A673 (cell line): ENCODE data around the gene ATP2A3. TPM values are rescaled to one million over a fixed set of nuclear protein-coding genes. Genes with fewer than 3 reads are reported as not detected.

Experiments used
- BruUV-seq: library from RNA; stranded (reverse); fragments of 400-500 nt; replicated peaks from 2 replicates; lab custom pipeline; 2021; lab: Mats Ljungman, UMichigan
- CTCF ChIA-PET: fragments of 300-600 bp; sonication (Branson Sonifier 250); formaldehyde crosslinking; loops from one replicate; lab custom pipeline; 2022; ENCODE audit warnings: antibody characterized with exemption; lab: Charles Lee
- POLR2A ChIA-PET: fragments of 300-600 bp; sonication (Branson Sonifier 250); formaldehyde crosslinking; loops from one replicate; lab custom pipeline; 2022; ENCODE audit warnings: antibody characterized with exemption; ENCODE audit not compliant: low non-redundant PET; lab: Charles Lee
- DNase-seq: peaks from one replicate; pipeline ENCODE4 v3.0.0-alpha.2; 2015; ENCODE audit warnings: low spot score
- H3K27ac ChIP-seq: fragments of 200-600 bp; sonication (generic); 2 replicates; pipeline ENCODE4 v1.5.1; 2016; ENCODE audit warnings: mixed run types, low read depth, mild to moderate bottlenecking, mixed read lengths, antibody characterized with exemption, low read length; ENCODE audit not compliant: poor library complexity, severe bottlenecking
- H3K27me3 ChIP-seq: fragments of 200-600 bp; sonication (generic); replicated peaks from 2 replicates; pipeline ENCODE4 v1.6.1; 2017; ENCODE audit warnings: mixed run types, low read depth, mild to moderate bottlenecking, mixed read lengths, antibody characterized with exemption, low read length; ENCODE audit not compliant: insufficient read depth, poor library complexity
- H3K36me3 ChIP-seq: fragments of 200-600 bp; sonication (generic); 2 replicates; pipeline ENCODE4 v1.6.1; 2016; ENCODE audit warnings: mixed run types, mild to moderate bottlenecking, mixed read lengths, antibody characterized with exemption, low read length; ENCODE audit not compliant: insufficient read depth, poor library complexity, severe bottlenecking
- H3K4me1 ChIP-seq: fragments of 200-600 bp; sonication (generic); 2 replicates; pipeline ENCODE4 v1.6.1; 2017; ENCODE audit warnings: mixed run types, mild to moderate bottlenecking, mixed read lengths, antibody characterized with exemption, low read length; ENCODE audit not compliant: insufficient read depth, poor library complexity, severe bottlenecking
- H3K4me3 ChIP-seq: fragments of 200-600 bp; sonication (generic); 2 replicates; pipeline ENCODE4 v1.5.1; 2016; ENCODE audit warnings: low read depth, mixed run types, mild to moderate bottlenecking, mixed read lengths, low read length; ENCODE audit not compliant: poor library complexity, severe bottlenecking
- H3K9me3 ChIP-seq: fragments of 200-600 bp; sonication (generic); 2 replicates; pipeline ENCODE4 v1.6.1; 2016; ENCODE audit warnings: mixed run types, low read depth, mild to moderate bottlenecking, mixed read lengths, antibody characterized with exemption, low read length; ENCODE audit not compliant: poor library complexity, severe bottlenecking
- CTCF ChIP-seq: fragments of 300-800, 200-600 bp; sonication (generic); conservative IDR thresholded peaks from 2 replicates; pipeline ENCODE4 v1.5.1; 2017; ENCODE audit warnings: low read depth, mild to moderate bottlenecking, antibody characterized with exemption, low read length, moderate library complexity, mixed read lengths
- EZH2 ChIP-seq: fragments of 200-600 bp; sonication (generic); IDR thresholded peaks from 2 replicates; pipeline ENCODE4 v1.6.1; 2017; ENCODE audit warnings: borderline replicate concordance, low read depth, mild to moderate bottlenecking, mixed read lengths, antibody characterized with exemption, low read length; ENCODE audit not compliant: poor library complexity, severe bottlenecking
- intact Hi-C: fragments of 100-400 bp; cut with micrococcal nuclease; formaldehyde crosslinking; loops from one replicate; pipeline ENCODE4 v1.10.0; 2022; ENCODE audit not compliant: unreplicated experiment
- total RNA-seq: library from RNA; stranded (reverse); gene quantifications from 2 replicates; pipeline ENCODE4 v1.2.3, GENCODE V29; 2021

ATP2A3 gene
- total RNA-seq, 1 experiment from 2014 or later = 0.17 TPM

DNA sequence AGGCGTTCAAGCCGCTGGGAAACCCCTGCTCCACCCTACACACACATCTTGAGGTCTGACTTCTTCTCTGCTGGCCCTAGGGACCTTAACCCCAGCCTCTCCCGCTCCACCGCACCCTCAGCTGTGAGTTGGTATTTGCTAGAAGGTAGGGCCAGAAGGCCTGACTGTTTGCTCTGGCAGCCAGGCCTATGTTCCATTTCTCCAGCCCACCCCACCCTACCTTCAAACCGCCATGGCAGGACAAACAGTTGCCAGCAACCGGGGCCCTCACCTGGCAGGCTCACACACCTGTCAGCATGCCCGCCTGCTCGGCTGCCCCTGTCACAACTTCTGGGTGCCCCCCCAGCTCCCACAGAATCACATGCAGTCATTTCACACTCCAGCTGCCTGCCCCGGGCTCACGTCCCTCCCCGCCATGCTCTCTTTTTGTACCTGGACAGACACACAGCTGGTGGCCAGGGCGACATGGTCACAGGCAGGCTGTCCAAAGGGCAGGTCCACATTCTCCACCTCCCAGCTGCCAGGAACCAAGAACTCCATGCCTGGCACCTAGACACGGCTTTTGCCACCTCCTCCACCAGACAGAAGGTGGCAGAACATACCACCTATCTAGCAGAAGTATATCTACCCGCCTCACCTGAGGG, 2.6 kb upstream of the ATP2A3 start:
- intact Hi-C loops = no loop called here
- Histone ChIP-seq H3K4me3 (no peak overlapping the region), H3K4me1 (no peaks in the 10 kb centered on the region), H3K36me3 (no peaks in the 10 kb centered on the region), H3K27ac (no peak overlapping the region), H3K27me3 (peaks cover 34% of the 10 kb centered on the region), H3K9me3 (no peaks in the 10 kb centered on the region)
- DNase-seq = no peak
- TF ChIP-seq EZH2 (no peak), CTCF (no peak)
- CTCF ChIA-PET = no interaction called here
- POLR2A ChIA-PET = no interaction called here
- BruUV-seq = no TSS peak

DNA sequence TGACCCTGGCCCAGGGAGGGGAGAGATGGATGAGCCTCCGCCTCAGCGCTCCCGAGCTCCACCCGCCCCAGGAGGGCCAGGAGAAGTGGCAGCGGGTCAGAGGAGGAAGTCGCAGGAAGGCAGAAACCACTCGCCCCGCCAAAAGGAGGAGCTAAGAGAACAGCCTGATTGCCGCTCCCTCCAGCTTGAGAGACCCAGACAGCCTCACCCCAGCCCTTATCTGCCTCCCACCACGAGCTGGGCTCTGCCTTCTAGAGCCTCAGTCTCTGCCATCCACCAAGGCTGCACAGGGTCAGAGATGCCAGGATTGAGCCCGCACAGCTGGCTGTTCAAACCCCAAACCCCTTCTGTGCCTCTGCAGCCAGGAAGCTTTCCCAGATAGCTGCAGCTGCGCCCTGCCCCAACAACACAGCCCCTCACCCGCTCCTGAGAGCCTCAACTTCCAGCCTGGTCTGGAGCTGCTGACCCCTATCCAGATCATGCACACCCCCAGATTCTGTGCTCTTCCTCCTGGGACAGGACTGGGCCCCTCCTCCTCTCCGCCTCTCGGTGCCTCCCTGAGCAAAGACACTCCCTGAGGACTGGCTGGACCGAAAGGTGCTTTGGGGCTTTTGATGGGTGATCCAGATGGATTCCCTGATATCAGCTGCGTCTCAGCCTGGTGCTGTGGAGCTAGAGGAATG, 1.0 kb upstream of the ATP2A3 start:
- Histone ChIP-seq H3K36me3 (no peaks in the 10 kb centered on the region), H3K4me3 (peak overlapping the region; percentile 47), H3K27ac (no peak overlapping the region), H3K4me1 (no peaks in the 10 kb centered on the region), H3K27me3 (peaks cover 44% of the 10 kb centered on the region), H3K9me3 (no peaks in the 10 kb centered on the region)
- ChIA-PET CTCF (interaction anchor here (0.6 kb wide), 1 partner anchor 1580 kb away, joined by 3 read pairs; no protein-coding TSS in a partner anchor), POLR2A (no interaction called here)
- no TSS peak for BruUV-seq
- DNase-seq = peak; percentile 36
- TF ChIP-seq CTCF = no peak
- intact Hi-C loops = no loop called here

GRCh38 chr17:3963237-3964201, 718 bp downstream of the ATP2A3 start:
- intact Hi-C loops = no loop called here
- POLR2A ChIA-PET = no interaction called here
- DNase-seq = no peak
- TF ChIP-seq CTCF (no peak), EZH2 (peak; percentile 85)
- Histone ChIP-seq H3K27ac (no peak overlapping the region), H3K36me3 (no peaks in the 10 kb centered on the region), H3K9me3 (no peaks in the 10 kb centered on the region), H3K4me3 (peak overlapping the region; percentile 47), H3K27me3 (peaks cover 44% of the 10 kb centered on the region), H3K4me1 (no peaks in the 10 kb centered on the region)
- no TSS peak for BruUV-seq
- CTCF ChIA-PET = interaction anchor here (0.6 kb wide), 1 partner anchor 17 kb away, joined by 4 read pairs; no protein-coding TSS in a partner anchor
